Mucosa of descending colon (tissue), 3 donors: ENCODE measurements around the gene TEC. TPM values are rescaled to one million over a fixed set of nuclear protein-coding genes. Genes with fewer than 3 reads are reported as not detected.

Source experiments
- ATAC-seq: fragments of 200-7000 bp; cut with Tn5 transposase; one replicate; pipeline ENCODE4 v1.9.1; 2020; ENCODE audit warnings: mild to moderate bottlenecking, moderate library complexity
- DNase-seq, 3 donors: peaks; one replicate each; pipeline ENCODE4 v3.0.0-alpha.2; 2020
- H3K36me3 ChIP-seq: fragments of 200-600 bp; one replicate; pipeline ENCODE4 v1.8.0; 2021; ENCODE audit warnings: low read depth, mild to moderate bottlenecking
- H3K4me1 ChIP-seq: fragments of 200-600 bp; one replicate; pipeline ENCODE4 v1.8.0; 2021; ENCODE audit warnings: low read depth, mild to moderate bottlenecking
- H3K4me3 ChIP-seq: fragments of 200-600 bp; one replicate; pipeline ENCODE4 v1.8.0; 2021; ENCODE audit warnings: mild to moderate bottlenecking
- H3K9me3 ChIP-seq: fragments of 200-600 bp; one replicate; pipeline ENCODE4 v1.8.0; 2021; ENCODE audit warnings: mild to moderate bottlenecking
- intact Hi-C, 2 donors: fragments of 100-400 bp; cut with DNase I in 1 of 2; cut with micrococcal nuclease in 1 of 2; formaldehyde crosslinking; loops; one replicate each; pipeline versions ENCODE4 v1.11.0 to v1.11.1; 2022; cut with DNase I, micrococcal nuclease
- total RNA-seq, 3 donors: library from RNA; stranded (reverse); fragmentation: NEBNext Ultra II Directional in 2 of 3; extraction: Animal tissue kit (Norgen Biotek cat#: 25700) in 2 of 3; gene quantifications; one replicate each; pipeline versions ENCODE4 v1.2.1 to v1.2.4, GENCODE V29; 2021 to 2023
- TF ChIP-seq, protein P1 (sequence below): fragments of 200-600 bp; IDR thresholded peaks from one replicate; pipeline ENCODE4 v1.8.0; 2022; ENCODE audit warnings: antibody characterized with exemption, mild to moderate bottlenecking
- donor health status: DM: no; HTN: no; CAD: no; lungs with moderate emphysema.
- donor health status: DM: no; HTN: no; CAD: no.
- donor health status: DM: no; HTN: yes; CAD: no.

The TEC gene
- total RNA-seq, 3 donors from 2014 or later = 3.4 to 4.0 (median 3.8) TPM

DNA sequence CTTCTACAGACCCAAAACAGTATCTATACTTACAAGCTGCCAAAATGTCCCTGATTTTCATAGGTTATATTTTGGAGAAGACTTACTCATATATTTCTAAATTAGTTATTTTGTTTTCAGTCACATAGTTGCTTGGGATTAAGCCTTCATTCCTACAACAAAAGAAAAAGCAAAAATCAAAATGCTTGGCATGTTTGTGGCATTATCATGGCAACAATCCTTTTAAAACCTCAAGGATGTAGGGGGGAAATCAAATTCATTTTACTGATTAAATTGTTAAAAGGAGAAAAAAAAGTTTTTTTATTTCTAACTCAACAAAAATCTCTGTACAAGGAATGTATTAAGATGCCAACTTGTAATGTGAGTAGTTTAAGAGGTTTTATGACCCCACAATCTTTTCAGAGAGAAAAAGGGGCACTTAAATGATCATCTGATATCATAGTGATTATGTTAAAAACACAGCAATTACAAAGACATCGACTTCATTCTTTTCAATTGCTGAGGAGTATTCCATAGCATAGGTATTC is 159.1 kb downstream of the TEC start:
- Histone ChIP-seq H3K36me3 (no peaks in the 10 kb centered on the region), H3K9me3 (no peaks in the 10 kb centered on the region), H3K4me3 (no peak overlapping the region), H3K4me1 (no peaks in the 10 kb centered on the region)
- no peak for DNase-seq
- intact Hi-C loops = no loop called here
- TF ChIP-seq, protein P1, sequence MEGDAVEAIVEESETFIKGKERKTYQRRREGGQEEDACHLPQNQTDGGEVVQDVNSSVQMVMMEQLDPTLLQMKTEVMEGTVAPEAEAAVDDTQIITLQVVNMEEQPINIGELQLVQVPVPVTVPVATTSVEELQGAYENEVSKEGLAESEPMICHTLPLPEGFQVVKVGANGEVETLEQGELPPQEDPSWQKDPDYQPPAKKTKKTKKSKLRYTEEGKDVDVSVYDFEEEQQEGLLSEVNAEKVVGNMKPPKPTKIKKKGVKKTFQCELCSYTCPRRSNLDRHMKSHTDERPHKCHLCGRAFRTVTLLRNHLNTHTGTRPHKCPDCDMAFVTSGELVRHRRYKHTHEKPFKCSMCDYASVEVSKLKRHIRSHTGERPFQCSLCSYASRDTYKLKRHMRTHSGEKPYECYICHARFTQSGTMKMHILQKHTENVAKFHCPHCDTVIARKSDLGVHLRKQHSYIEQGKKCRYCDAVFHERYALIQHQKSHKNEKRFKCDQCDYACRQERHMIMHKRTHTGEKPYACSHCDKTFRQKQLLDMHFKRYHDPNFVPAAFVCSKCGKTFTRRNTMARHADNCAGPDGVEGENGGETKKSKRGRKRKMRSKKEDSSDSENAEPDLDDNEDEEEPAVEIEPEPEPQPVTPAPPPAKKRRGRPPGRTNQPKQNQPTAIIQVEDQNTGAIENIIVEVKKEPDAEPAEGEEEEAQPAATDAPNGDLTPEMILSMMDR = no peak
- no peak for ATAC-seq

DNA sequence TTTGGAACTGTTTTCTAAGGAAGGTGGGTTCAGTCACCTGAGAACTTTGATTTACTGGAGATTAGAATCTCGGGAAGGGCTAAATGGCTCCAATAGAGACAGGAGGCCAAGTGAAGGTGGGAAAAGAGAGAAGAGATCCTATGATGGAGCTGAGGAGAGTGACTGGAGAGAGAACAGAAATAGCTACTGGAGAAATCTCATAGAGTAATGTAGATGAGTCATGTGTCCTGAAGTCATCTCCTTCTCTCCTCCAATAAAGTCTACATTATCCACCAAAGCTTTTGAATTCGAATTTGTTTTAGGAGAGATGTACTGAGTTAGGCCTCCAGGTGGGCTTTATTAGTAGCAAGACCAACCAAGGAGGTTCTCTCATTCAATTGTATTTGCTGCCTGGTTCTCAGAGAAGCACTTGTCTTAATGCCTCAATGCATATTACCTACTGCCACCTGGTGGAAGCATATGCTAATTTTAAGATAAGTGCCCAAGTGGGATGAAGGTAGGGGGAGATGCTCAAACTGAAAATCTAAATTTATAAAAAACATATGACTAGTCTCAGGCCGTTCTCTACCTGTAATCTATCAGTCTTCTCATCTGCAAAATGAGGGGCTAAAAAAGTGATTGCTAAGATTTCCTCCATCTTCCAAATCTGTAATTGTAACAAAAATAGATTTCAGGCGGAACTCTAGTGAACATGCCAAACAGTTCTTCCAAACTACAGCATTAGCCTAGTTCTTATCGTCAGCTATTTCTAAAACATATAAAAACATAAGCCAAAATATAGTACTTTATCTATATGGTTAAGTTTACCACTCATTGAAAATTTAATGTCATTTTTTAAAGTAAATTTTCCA is 160.0 kb downstream of the TEC start:
- H3K9me3 ChIP-seq = no peaks in the 10 kb centered on the region
- H3K36me3 ChIP-seq = no peaks in the 10 kb centered on the region
- intact Hi-C loops = no loop called here
- no peak overlapping the region for H3K4me3 ChIP-seq
- no peaks in the 10 kb centered on the region for H3K4me1 ChIP-seq
- peak in 1 of 3 donors; percentile 71 for DNase-seq
- peak; percentile 64 for ATAC-seq
- TF ChIP-seq, protein P1 = peak; percentile 30

DNA sequence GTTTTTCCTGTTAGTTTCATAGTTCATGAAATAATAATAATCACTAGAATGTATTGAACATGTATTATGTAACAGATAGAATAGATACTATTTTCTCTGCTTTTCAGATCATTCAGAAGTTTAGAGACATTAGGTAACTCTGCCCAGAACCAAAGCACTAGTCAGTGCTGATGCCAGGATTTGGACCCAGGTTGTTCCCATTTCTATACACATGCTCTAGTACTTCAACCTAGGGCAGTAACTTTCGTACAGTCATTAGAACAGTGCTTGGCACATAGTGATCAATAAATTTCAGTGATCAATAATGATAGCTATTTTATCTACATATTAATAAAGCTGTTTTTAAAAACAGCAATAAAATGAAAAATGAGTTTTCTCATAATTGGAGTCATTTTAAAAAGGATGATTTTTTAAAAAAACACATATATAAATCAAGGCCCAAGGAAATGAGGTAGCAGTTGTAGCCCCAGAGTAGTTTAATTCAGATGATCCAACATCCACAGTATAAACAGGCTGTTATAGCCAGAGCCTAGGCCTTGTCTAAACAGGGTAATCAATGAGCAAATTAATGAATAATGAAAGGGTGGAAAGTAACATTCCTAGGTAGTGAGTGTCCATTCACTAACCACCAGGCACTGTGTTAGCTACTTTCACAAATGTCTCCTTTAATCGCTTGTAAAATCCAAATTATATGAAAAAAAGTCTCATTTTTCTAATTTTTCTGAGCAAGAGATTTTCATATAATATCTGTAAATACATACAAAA is 161.1 kb downstream of the TEC start:
- intact Hi-C loops = no loop called here
- no peaks in the 10 kb centered on the region for H3K9me3 ChIP-seq
- no peaks in the 10 kb centered on the region for H3K4me1 ChIP-seq
- TF ChIP-seq, protein P1 = no peak
- ATAC-seq (no peak), DNase-seq (no peak)
- no peak overlapping the region for H3K4me3 ChIP-seq
- no peaks in the 10 kb centered on the region for H3K36me3 ChIP-seq

DNA sequence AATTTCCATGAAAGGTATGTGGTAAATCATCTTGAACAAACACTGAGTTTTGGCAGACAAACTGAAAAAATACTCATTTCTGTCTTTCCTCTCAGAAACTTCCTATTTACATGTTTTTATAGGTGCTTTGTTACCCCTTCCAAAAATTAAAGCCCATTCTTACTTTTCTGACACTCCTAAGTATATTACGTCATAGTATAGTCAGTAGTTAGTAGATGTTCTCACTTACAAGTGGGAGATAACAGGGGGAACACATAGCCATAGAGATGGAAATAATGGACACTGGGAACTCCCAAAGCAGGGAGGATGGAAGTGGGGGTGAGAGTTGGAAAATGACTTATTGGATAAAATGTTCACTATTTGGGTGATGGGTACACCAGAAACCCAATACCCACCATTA is 164.4 kb downstream of the TEC start:
- ATAC-seq = no peak
- TF ChIP-seq, protein P1 = no peak
- no peaks in the 10 kb centered on the region for H3K9me3 ChIP-seq
- intact Hi-C loops = no loop called here
- DNase-seq = no peak
- no peaks in the 10 kb centered on the region for H3K4me1 ChIP-seq
- no peaks in the 10 kb centered on the region for H3K36me3 ChIP-seq
- no peak overlapping the region for H3K4me3 ChIP-seq

DNA sequence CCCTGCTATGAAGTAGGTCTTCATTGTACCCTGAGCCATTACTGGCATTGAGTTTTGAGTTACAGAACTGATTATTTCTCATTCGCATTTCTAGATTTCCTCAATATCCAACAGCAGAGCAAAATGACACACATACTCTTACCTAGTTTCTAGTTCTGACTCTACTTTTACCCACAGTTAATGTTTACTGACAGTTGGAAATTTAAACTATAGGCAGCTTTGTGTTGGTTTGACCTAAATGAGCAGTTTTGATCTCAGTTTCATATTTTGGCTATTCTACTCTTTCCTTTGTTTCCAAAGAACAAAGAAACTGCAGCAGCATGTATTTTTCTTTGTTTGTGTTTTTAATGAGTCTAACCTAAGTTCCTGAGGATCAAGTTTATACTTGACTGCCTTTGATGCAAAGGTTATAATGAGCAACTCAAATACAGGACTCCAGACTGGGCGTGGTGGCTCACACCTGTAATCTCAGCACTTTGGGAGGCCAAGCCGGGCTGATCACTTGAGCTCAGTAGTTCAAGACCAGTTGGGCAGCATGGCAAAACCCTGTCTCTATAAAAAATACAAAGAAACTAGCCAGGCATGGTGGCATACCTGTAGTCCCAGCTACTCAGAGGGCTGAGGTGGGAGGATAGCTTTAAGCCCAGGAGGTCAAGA is 166.0 kb downstream of the TEC start:
- DNase-seq (peak in 1 of 3 donors; percentile 16), ATAC-seq (peak; percentile 64)
- TF ChIP-seq, protein P1 = no peak
- H3K9me3 ChIP-seq = no peaks in the 10 kb centered on the region
- no peaks in the 10 kb centered on the region for H3K4me1 ChIP-seq
- no peak overlapping the region for H3K4me3 ChIP-seq
- H3K36me3 ChIP-seq = no peaks in the 10 kb centered on the region
- intact Hi-C loops = no loop called here
